GM15510 (cell line): ENCODE data around the gene SUN5.

Experiments used
- POLR2A ChIP-seq: IDR thresholded peaks from 3 replicates; pipeline ENCODE4 v1.6.1; 2011; ENCODE audit warnings: borderline replicate concordance; ENCODE audit not compliant: insufficient read length; ENCODE audit errors: extremely low read depth

SUN5 gene

DNA sequence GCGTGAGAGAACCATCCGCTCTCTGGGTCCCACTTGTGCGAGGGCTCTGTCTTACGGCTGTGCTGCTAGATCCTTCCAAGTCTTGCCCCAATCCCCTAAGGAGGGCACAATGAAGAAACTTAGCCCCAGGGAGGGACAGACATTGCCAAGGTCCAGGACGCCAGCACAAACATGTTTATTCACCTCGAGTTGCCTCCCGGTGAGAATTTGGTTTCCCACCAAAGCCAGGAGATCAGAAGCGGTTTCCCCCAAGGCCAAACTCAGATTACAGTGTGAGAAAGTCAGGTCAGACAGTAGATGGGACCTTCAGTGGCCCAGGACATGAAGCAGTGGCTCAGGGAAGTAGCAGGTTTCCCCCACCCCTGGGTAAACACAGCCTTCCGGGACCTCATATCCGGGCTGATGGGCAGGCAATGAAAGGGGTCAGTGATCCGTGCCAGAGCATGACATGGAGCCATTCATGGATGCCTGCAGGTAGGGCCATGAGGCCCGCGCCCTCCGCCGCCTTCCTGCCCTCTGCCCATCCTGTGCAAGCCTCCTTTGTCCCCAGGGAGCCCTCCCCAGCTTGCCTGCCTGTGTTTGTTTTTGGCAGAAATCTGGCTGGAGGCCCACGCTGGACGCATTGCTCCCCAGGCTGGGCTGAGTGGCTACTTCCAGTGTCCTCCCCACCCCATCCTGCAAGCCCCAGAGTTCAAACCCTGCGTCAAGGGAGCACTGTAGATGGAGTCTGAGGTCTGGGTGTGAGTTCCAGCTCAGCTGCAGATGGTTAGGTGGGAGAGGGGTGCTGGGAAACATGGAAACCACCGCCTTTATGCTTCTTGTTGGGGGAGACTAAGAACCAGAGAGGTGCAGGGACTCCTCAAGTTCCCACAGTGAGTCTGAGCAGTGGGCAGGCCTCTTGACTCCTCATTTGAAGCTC, 5.2 kb upstream of the SUN5 start:
- TF ChIP-seq POLR2A, result no peak

DNA sequence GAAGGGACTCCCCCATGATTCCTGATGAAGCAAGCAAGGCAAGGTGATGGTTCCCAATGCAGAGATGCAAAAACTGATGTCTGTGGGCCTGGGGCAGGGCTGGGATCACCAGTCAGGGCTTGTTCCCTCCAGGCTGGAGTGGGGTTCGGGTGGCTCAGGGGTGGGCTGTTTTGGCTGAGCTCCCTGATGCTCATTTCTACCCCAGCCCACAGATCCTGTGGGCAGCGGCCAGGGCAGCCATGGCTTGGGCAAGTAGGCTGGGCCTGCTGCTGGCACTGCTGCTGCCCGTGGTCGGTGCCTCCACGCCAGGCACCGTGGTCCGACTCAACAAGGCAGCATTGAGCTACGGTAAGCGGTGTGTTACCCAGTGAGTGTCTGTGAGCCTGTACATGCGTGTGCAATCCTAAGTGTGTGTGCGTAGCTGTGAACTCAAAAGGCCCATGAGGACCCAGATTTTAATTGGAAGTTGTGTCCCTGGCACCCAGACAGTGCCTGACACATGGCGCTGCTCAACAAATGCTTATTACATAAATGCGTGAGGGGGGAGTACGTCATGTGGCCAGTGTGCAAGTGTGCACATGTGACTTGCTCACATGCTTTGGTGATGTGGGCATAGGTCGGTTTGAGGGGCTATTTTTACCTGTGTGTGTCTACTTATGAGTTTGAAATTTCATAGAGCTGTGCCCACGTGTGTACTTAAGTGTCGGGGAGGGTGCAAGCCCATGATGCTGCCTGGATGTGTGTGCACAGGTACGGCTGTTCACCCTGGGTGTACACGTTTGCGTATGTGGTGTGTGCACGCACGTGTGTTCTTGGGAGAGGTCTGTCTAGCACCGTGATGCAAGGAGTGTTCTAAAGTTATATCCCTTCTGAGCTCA, 4.3 kb upstream of the SUN5 start:
- no peak for TF ChIP-seq POLR2A

DNA sequence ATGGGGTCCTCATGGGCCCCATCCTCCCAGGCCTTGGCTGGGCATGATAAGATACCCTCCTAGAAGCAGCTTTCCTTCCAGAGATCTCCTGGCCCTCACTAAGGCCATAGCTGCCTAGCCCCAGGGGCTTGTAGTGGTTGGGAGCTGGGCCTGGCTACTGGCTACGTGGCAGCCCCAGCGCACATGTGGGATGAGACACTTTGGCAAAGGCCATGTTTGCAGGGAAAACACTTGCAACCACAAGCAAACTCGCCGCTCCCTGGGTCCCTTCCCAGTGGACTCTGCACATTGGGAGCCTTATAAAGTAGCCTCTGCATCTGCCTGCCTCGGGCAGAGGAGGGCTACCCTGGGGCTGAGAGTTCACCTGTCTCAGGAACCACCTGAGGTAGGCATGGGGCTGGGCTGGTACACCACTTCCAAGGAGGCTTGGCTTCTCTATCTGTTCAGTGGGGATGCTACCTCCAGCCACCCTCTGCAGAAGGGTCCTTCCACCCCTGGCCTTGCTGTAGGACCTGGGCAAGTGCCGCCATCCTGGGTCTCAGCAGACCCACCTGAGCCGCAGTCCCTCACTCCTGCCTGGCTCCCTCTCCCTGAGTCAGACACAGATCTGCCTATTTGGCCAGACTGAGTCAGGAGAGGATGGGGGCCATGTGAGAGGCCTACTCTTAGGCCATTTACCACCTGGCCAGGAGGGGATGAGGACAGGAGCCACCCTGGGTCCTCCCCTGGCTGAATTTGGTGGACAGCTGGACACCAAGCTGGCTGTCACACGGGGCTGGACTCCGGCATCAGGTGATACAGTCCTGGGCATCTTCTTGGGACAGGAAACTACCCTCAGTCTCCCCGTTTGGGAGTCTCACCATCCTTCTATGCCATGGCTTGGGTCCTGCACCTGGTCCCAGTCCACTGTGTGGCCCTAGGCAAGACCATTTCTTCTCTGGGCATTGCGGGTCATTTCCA, 3.4 kb upstream of the SUN5 start, which contains the start of gene BPIFB2:
TSS of gene BPIFB2 (plus strand) at position 329 of the 960 bp plus-strand sequence. CDS start 871 bp downstream, outside the sequence.
- TF ChIP-seq POLR2A, result no peak

DNA sequence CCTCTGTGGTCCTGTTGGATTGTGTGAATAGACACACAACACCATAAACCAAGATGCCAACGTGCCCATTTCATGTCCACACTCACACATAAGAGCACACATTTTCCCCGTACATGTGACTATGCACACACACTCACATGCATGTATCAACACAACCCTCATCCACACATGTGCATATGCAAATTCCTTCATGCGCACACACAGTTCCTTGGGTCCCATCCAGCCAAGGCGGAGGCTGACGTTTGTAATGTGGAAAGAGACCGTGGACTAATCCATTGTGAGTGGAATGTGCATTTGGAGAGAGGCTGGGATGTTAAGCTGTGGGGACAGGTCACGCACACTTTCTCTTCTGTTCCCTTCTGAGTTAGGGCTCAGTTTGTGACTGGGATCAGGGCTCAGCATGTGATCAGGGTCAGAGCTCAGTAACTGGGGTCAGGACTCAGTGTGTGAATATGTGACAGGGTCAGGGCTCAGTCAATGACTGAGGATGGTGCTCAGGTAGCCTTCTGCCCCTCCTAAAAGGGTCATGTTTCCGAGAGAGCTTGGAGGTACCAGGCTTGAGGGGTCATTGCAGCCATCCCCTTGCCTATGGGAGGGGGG, 2.6 kb upstream of the SUN5 start:
- no peak for TF ChIP-seq POLR2A

DNA sequence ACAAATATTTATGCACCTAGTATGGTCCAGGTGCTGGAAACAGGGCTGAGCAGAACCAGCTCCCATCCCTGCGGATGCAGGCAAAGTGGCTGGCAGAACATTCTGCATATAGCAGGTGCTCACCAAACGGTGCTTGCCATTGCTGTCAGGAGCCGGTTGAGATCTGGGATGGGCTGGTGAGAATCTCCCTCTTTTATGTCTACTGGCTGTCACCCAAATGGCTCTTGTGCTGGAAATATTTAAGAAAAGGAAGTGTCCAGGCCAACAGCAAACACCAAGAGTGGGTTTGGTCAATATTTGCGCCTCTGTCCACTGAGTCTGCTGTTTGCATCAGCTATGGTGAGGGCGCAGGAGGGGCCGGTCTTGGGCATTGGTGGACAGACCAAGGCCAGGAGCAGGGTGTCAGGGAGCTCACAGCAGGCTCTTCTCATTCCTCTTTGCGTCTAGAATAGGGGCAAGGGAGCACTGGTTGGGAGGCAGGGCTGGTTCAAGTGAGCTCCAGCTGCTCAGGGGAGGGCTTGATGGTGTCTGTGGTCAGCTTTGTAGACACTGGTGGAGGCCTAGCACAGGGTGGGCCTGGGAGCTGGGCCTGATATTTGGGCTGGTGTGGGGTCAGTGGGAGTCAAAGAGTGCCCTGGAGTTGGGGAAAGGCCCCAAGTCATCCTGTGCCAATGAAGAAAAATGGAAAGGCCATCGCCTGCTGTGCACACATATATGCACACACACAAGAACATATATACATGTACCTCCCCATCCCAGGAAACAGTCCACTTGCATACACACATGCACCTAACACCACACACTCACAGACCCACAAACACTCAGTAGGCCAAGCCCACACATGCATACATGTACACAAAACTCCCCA, 1.9 kb upstream of the SUN5 start:
- no peak for TF ChIP-seq POLR2A

DNA sequence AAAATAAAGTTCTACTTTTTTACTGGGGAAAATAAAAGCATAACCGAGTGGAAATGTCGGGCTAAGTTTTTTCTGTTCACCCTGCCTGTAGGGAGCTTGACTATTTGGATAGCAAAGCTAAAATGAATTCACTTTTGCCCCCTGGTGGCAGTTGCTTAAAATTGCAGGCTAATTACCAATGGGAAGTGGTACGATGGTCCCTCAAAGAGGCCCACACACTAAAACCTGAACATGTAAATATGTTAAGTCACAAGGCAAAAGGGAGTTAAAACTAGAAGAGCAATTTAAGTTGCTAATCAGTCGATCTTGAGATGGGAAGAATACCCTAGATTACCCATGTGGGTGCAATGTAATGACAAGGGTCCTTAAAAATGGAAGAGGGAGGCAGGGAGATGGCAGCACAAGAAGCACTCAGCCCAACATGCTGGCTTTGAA, 916 bp upstream of the SUN5 start:
- TF ChIP-seq POLR2A, result no peak

DNA sequence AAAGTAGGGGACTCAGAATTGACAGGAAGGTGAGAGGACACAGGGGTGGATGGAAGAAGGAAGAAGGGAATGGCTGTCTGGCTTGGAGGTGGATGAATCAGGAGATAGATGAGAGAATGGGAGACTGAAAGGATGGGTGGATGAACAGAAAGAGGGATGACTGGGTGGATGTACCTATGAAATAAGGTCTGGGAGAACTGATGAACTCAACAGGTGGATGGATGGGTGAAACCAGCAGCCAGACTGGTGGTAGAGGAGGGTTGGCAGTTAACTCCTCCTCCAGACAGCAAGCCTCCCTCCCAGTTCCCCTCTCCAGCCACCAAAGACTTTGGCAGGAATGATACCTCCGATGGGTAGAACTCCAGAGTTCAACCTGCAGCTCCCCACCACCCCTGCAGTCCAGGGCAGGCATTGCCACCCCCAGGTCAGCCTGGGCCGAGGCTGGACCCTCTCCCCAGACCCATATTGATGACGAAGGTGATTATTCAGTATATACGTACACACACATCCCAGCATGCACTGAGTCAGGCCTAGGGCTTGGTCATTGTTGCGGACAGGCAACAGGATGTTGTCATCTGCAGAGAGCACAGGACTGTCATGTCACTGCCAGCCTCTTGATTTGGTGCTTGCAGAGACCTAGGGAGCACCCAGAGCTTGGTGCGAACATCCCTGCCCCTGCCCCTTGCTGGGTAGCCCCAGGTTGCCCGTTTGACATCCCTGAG, 2.0 kb downstream of the SUN5 start:
- TF ChIP-seq POLR2A, result no peak

DNA sequence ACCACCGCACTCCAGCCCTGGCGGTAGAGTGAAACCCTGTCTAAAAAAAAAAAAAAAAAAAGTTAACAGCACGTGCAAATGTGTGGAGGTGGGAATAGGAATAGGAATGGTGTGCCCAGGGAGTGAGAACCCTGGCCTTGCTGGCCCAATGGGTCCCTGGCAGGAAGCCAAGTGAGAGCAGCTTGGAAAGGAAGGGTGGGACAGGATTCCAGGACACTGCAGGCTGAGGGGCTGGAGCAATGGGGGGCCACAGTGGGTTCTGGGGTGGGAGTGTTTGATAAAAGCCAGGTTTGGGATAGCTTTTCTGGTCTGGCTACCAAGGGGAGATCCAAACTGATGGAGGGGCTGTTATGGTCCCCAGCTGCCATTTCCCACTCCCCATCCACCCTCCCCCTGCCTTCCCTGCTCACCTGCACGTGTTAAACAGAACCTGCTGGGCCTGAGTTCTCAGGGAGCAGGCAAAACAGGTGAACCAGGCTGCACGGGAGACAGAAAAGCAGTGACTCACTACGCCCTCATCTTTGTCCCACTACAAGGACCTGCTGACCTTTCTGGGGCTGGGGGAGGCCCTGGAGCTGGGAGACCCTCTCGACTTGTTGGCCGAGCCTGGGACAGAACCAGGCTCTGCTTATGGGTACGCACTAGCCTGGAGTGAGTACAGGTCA, 3.3 kb downstream of the SUN5 start:
- no peak for TF ChIP-seq POLR2A

DNA sequence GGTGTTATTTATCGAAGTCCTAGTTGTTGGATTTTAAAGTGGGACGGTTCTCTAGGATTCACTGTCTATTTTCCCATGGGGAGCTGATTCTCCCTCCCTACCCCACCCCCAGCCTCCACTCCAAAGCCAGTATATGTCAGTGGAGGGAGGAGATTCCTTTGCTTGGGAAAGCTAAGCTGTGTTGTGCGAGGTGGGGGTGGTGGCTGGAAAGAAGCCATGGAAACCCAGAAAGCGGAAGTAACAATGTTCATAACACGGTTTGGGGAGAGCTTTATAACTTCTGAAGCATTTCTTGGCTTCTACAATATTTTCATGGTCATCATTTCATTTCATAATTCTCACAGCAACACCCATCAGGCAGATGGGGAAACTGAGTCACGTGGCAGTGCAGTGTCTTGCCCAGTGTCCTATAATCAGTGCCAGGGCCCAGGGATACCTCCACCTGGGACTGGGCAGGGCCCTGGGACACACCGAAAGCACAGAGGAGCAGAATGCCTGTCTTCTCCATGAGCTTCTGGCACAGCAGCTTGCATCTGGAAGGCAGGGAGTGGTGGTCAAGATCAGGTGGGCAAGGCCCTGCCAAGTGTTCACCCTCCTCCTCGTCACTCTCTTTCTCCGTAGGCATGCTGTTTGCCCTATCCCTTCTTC, 4.5 kb downstream of the SUN5 start:
- TF ChIP-seq POLR2A, result no peak

DNA sequence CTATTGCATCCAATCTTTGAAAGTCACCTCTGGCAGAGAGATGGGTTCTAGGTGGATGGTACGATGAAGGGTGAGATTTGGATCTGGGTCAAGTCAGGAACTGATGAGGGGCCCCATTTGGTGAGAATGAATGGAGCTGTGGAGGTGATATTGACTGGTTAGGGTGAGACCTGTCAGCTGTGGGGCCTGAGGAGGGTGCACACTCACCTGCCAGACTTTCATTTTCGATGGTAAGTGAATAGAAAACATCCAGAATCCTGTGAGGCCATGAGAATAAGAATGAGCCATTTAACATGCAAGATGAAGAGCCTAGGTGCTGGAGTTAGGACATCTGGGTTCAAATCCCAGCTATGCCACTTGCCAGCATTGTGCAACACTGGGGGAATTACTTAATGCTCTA, 6.8 kb downstream of the SUN5 start:
- no peak for TF ChIP-seq POLR2A

DNA sequence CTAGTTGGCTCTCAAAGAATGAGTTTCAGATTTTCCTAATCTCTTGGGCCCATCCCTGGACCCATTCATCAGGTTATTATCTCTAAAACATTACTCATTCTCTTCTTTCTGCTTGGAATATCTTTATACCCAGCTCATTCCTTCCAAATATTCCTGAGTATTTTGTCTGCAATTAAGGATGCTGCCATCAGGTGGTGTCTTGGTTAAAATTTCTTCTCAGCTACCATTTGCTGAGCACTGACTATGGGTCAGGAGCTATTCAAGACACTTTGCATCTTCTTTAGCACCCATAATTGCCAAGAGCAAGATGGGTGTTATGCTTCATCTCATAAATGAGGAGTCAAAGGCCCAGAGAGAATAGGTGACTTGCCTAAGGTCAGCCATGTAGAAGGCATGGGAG, 8.4 kb downstream of the SUN5 start:
- TF ChIP-seq POLR2A, result no peak
